NCI-H748 (cell line): ENCODE results near the gene UBXN10.

ENCODE experiments used
- DNase-seq: peaks from one replicate; lab custom pipeline; 2025; ENCODE audit not compliant: unreplicated experiment; lab: John Stamatoyannopoulos, UW

Gene UBXN10

GRCh38 chr1:20233866-20234265 lies 48.0 kb downstream of the UBXN10 start:
- peak; percentile 48 for DNase-seq

- no peak for DNase-seq
Observed at GRCh38 chr1:20234788-20235535, 49.1 kb downstream of the UBXN10 start.

DNA sequence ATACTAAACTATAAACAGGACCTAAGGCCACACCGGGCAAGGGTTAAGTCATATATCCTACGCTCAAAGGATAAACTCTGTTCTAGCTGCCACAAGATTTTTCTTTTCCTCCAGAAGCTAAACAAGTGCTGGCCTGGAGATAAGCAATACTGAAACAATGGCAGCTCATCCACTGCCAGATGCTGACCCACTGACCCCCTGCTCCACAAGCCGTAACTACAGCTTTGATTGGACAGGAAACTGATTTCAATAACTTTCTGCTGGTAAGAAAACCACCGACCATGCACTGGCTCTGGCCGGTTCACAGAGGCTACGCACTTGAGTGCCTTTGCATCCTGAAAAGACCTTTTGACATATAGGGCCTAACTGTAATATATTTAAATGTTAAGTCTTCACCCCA lies 51.8 kb downstream of the UBXN10 start:
- DNase-seq: no peak

DNA sequence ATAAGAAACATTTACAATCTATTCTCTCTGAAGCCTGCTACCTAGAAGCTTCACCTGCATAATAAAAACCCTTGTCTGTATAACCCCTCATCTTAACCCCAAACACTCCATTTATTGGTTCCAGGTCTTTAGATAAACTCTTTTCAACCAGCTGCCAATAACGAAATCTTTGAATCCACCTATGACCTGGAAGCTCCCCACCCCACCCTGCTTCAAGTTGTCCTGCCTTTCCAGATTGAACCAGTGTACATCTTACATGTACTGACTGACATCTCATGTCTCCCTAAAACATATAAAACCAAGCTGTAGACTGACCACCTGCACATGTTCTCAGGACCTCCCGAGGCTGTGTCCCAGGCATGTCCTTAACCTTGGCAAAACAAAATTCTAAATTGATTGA lies 54.1 kb downstream of the UBXN10 start:
- DNase-seq: no peak

- DNase-seq: no peak
Observed at GRCh38 chr1:20242890-20243479, 57.1 kb downstream of the UBXN10 start.
